Thyroid gland (tissue), 4 donors: ENCODE results near the gene INAVA. TPM values are rescaled to one million over a fixed set of nuclear protein-coding genes. Genes with fewer than 3 reads are reported as not detected.

Experiments used
- DNase-seq, 2 donors: peaks; one replicate each; pipeline ENCODE4 v3.0.0-alpha.2; 2019
- H3K27ac ChIP-seq, 3 donors: fragments of 200-600 bp; sonication (generic); 1 replicate in 2 of 3; 2 replicates in 1 of 3; pipeline ENCODE4 v1.5.1; 2016 to 2019; ENCODE audit warnings: mild to moderate bottlenecking in 1 of 3, moderate library complexity in 1 of 3
- H3K27me3 ChIP-seq: fragments of 200-600 bp; sonication (generic); one replicate; pipeline ENCODE4 v1.5.1; 2019
- H3K36me3 ChIP-seq, 2 donors: fragments of 200-600 bp; sonication (generic); one replicate each; pipeline ENCODE4 v1.5.1; 2016 to 2019
- H3K4me1 ChIP-seq, 2 donors: fragments of 200-600 bp; sonication (generic); one replicate each; pipeline ENCODE4 v1.5.1; 2017 to 2019
- H3K4me3 ChIP-seq, 3 donors: fragments of 200-600 bp; sonication (generic); replicated peaks in 1 of 3; 1 replicate in 2 of 3; 2 replicates in 1 of 3; pipeline ENCODE4 v1.5.1; 2016; ENCODE audit warnings: mild to moderate bottlenecking in 1 of 3
- H3K9me3 ChIP-seq: fragments of 200-600 bp; sonication (generic); one replicate; pipeline ENCODE4 v1.5.1; 2017
- POLR2A ChIP-seq, 2 donors: fragments of 450-650 bp; IDR thresholded peaks; one replicate each; pipeline ENCODE4 v1.6.1; 2017; ENCODE audit warnings: antibody characterized with exemption in 2 of 2, mild to moderate bottlenecking in 2 of 2, moderate library complexity in 1 of 2
- WGBS, 2 donors: methylation state at CpG; one replicate each; pipeline ENCODE4 v1.1.5; 2017; 5-methylcytosine and 5-hydroxymethylcytosine counted together
- intact Hi-C: fragments of 100-400 bp; cut with DNase I; formaldehyde crosslinking; loops from one replicate; pipeline ENCODE4 v1.15.1; 2023
- total RNA-seq, 4 donors: library from RNA; depleted of rRNA; stranded (reverse); fragments of >200 nt; gene quantifications; one replicate each; pipeline ENCODE4 v1.2.3, GENCODE V29; 2016
- TF ChIP-seq, protein P1 (sequence below), 6 experiments: fragments of 200-600 bp in 3 of 6; fragments of 450-650 bp in 3 of 6; sonication (generic) in 3 of 6; IDR thresholded peaks; one replicate each; pipeline ENCODE4 v1.5.1; 2016 to 2019; ENCODE audit warnings: antibody characterized with exemption in 6 of 6, mild to moderate bottlenecking in 2 of 6, inconsistent platforms in 1 of 6, moderate library complexity in 1 of 6

The INAVA gene
- total RNA-seq, 4 donors from 2014 or later = 0.27 TPM; not detected in 3

DNA sequence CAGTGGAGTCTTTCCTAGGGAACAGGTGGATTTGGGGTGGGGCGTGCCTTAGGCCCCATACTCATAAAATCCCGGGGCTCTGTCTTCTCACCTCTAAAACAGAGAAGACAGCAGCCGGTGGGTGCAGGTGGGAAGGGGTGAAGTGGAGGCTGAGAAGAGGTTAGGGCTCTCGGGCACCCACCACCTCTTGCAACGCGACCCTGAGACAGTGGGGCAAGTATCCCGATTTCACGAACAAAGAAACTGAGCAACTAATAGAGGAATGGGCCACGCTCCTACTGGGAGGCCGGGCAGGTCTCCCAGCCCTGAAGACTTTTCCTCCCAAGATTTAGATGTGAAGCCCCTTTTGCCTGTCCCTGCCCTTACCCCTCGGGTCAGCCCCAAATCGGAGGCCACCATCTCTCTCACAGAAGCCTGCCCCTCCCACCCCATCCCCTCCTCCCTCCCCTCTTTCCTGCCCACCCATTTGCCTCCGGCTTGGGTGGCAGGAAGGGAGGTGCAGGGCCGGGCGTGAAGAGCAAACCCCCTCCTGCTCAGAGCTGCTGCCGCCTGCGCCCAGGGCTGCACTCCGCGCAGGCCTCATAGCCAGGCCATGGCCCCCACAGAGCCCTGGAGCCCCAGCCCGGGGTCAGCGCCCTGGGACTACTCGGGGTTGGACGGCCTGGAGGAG lies 22.1 kb upstream of the INAVA start, which contains the start of gene GPR25:
Gene GPR25 (plus strand): TSS at position 536 of the 670 bp plus-strand sequence. CDS start 57 bp downstream, at position 593.
- Histone ChIP-seq H3K27ac (no peak within 1 kb of the TSS), H3K36me3 (no peaks in the 10 kb centered on the region), H3K4me1 (peaks cover 0 to 13% of the 10 kb centered on the region in 2 donors), H3K4me3 (no peak within 1 kb of the TSS), H3K9me3 (no peaks in the 10 kb centered on the region), H3K27me3 (peaks cover 17% of the 10 kb centered on the region)
- intact Hi-C loops = no loop called here
- no peak for DNase-seq
- 91 to 92% methylated on average over 12 to 13 of the region's 23 CpGs for WGBS, 2 donors
- TF ChIP-seq, protein P1, sequence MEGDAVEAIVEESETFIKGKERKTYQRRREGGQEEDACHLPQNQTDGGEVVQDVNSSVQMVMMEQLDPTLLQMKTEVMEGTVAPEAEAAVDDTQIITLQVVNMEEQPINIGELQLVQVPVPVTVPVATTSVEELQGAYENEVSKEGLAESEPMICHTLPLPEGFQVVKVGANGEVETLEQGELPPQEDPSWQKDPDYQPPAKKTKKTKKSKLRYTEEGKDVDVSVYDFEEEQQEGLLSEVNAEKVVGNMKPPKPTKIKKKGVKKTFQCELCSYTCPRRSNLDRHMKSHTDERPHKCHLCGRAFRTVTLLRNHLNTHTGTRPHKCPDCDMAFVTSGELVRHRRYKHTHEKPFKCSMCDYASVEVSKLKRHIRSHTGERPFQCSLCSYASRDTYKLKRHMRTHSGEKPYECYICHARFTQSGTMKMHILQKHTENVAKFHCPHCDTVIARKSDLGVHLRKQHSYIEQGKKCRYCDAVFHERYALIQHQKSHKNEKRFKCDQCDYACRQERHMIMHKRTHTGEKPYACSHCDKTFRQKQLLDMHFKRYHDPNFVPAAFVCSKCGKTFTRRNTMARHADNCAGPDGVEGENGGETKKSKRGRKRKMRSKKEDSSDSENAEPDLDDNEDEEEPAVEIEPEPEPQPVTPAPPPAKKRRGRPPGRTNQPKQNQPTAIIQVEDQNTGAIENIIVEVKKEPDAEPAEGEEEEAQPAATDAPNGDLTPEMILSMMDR (IDR thresholded peaks at IDR 0.05) = no peak
- TF ChIP-seq POLR2A (IDR thresholded peaks at IDR 0.05) = no peak

DNA sequence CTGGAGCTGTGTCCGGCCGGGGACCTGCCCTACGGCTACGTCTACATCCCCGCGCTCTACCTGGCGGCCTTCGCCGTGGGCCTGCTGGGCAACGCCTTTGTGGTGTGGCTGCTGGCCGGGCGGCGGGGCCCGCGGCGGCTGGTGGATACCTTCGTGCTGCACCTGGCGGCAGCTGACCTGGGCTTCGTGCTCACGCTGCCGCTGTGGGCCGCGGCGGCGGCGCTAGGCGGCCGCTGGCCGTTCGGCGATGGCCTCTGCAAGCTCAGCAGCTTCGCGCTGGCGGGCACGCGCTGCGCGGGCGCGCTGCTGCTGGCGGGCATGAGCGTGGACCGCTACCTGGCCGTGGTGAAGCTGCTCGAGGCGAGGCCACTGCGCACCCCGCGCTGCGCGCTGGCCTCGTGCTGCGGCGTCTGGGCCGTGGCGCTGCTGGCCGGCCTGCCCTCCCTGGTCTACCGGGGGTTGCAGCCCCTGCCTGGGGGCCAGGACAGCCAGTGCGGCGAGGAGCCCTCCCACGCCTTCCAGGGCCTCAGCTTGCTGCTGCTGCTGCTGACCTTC lies 21.5 kb upstream of the INAVA start:
- H3K4me1 ChIP-seq = peaks cover 0 to 13% of the 10 kb centered on the region in 2 donors
- H3K27me3 ChIP-seq = peaks cover 17% of the 10 kb centered on the region
- intact Hi-C loops = no loop called here

DNA sequence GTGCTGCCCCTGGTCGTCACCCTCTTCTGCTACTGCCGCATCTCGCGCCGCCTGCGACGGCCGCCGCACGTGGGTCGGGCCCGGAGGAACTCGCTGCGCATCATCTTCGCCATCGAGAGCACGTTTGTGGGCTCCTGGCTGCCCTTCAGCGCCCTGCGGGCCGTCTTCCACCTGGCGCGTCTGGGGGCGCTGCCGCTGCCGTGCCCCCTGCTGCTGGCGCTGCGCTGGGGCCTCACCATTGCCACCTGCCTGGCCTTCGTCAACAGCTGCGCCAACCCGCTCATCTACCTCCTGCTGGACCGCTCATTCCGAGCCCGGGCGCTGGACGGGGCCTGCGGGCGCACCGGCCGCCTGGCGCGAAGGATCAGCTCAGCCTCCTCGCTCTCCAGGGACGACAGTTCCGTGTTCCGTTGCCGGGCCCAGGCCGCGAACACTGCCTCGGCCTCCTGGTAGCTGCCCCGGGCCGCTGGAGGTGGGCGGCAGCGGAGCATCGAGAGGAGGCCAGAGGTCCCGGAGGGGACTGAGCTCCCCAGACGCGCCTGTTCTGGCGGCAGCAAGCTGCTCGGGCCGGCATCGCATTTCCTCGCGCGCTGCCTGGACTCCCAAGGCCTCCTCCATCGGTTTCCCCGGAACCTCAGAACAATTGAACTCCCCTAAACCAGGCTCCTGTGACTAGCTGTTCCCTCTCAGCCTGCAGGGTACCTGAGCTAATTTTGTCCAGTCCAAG lies 20.9 kb upstream of the INAVA start:
- Histone ChIP-seq H3K9me3 (no peaks in the 10 kb centered on the region), H3K27me3 (peaks cover 17% of the 10 kb centered on the region), H3K4me3 (no peak overlapping the region), H3K36me3 (no peaks in the 10 kb centered on the region), H3K4me1 (peaks cover 0 to 13% of the 10 kb centered on the region in 2 donors), H3K27ac (no peak overlapping the region)
- 32 to 56% methylated on average over 13 to 31 of the region's 66 CpGs for WGBS, 2 donors
- intact Hi-C loops = no loop called here
- TF ChIP-seq, protein P1 (IDR thresholded peaks at IDR 0.05) = no peak
- no peak for TF ChIP-seq POLR2A (IDR thresholded peaks at IDR 0.05)
- DNase-seq = no peak

More for the DNA sequence above, 21.5 kb upstream of the INAVA start:
- Histone ChIP-seq H3K9me3 (no peaks in the 10 kb centered on the region), H3K27ac (no peak overlapping the region), H3K4me3 (no peak overlapping the region), H3K36me3 (no peaks in the 10 kb centered on the region)
- WGBS, 2 donors = 6% methylated on average over 10 of the region's 61 CpGs; no CpG with 5 or more reads in 1 of the 2 donors
- no peak for DNase-seq
- TF ChIP-seq, protein P1 (IDR thresholded peaks at IDR 0.05) = no peak
- no peak for TF ChIP-seq POLR2A (IDR thresholded peaks at IDR 0.05)

DNA sequence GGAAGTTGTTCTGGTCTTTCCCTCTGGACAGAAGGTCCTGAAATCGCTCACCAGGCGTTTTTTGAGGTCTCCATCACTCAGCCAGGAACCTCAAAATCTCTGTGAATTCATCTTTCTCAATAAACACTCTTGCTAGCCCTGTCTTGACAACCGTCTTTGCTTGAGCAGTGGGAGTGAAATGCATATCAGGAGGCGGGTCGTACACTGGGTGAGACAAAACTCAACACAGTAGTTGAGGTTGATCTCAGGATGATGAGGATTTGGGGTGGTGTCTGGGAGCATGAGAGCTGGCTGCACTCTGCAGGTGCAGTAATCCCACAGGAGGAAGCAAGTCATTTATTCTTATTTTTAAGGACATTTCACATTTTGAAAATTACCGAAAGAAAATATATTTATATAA lies 20.0 kb upstream of the INAVA start:
- Histone ChIP-seq H3K4me1 (peaks cover 0 to 13% of the 10 kb centered on the region in 2 donors), H3K27me3 (peaks cover 17% of the 10 kb centered on the region), H3K27ac (no peak overlapping the region), H3K4me3 (no peak overlapping the region), H3K9me3 (no peaks in the 10 kb centered on the region), H3K36me3 (no peaks in the 10 kb centered on the region)
- intact Hi-C loops = no loop called here
- no peak for DNase-seq
- WGBS, 2 donors = 91 to 92% methylated on average over 6 of the region's 6 CpGs
- no peak for TF ChIP-seq POLR2A (IDR thresholded peaks at IDR 0.05)
- TF ChIP-seq, protein P1 (IDR thresholded peaks at IDR 0.05) = no peak
